ENCODE data around the gene SLC1A2. TPM values are rescaled to one million over a fixed set of nuclear protein-coding genes. Genes with fewer than 3 reads are reported as not detected.

The SLC1A2 gene
- total RNA-seq, 4 donors from 2014 or later: 0.22 to 0.60 (median 0.41) TPM

- 88 to 92% methylated on average over 5 of the region's 5 CpGs for WGBS, 2 donors
- Histone ChIP-seq H3K27ac (no peak overlapping the region), H3K9me3 (peaks cover 0 to 2% (median 0%) of the 10 kb centered on the region in 4 donors), H3K27me3 (no peaks in the 10 kb centered on the region), H3K36me3 (peaks cover 0 to 52% (median 0%) of the 10 kb centered on the region in 3 donors), H3K4me1 (no peaks in the 10 kb centered on the region), H3K4me3 (no peak overlapping the region)
- no peak for TF ChIP-seq EP300 (IDR thresholded peaks at IDR 0.05)
- DNase-seq (ENCODE audit: low spot score in 2 of 2): no peak
Observed at GRCh38 chr11:35204614-35205013, 214.7 kb downstream of the SLC1A2 start.

Small RNA genes lying within 50 kb of the gene (small RNA-seq; reads per million reads assigned to genes)
- not detected for gene AC090625.1

Other genes starting within 250 kb of the SLC1A2 start
- 10 to 100 TPM in 1 of 4 donors, 1 to 10 TPM in 3; 6.9 to 10.8 (median 7.7) TPM for gene PAMR1, start 106.1 kb upstream of the SLC1A2 start, total RNA-seq
- 1 to 10 TPM; 1.5 to 7.2 (median 4.9) TPM for gene FJX1, start 198.9 kb upstream of the SLC1A2 start, total RNA-seq
- 10 to 100 TPM; 22.3 to 46.7 (median 39.5) TPM for gene TRIM44, start 243.2 kb upstream of the SLC1A2 start, total RNA-seq